ENCODE measurements around the gene FSCN2. TPM values are rescaled to one million over a fixed set of nuclear protein-coding genes. Genes with fewer than 3 reads are reported as not detected.
A peak's percentile ranks its signal among the peaks of the same experiment; 100 is the strongest.

The FSCN2 gene
- total RNA-seq, 1 donor from 2014 or later = 3.3 TPM

DNA sequence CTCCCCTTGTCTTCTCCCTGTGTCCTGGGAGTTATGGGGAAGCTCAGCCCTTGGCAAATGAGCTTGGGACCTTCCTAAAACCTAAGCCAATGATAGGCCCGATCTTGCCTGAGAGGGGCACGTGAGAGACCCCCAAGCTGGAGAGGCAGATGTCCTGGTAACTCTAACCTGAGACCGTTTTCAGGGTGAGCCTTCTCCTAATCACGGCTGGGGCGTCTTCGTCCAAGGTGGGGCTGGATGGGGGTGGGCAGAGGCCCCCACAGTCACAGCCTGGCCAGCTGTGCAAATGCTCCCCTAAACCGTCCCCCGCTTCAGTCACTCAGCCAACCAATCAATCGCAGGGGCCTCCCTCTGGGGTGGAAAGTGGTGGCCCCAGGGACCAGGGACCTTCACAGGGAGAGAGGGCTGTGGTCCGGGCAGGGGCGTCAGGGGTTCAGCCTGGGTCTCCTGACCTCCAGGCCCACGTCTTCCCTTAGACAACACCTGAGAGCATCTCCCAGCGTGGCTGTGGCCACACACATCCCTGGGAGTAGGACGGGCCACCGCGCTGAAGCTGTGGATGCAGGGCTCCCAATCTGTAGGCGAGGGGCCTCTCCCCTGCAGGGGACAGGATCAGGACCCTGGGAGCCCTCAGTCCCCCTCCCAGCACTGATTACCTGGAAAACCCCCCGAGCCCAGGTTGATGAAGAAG is 46.2 kb upstream of the FSCN2 start:
- peaks cover 7% of the 10 kb centered on the region for H3K27me3 ChIP-seq (ENCODE audit: low read depth)
- H3K9me3 ChIP-seq = no peaks in the 10 kb centered on the region
- TF ChIP-seq, protein P1, sequence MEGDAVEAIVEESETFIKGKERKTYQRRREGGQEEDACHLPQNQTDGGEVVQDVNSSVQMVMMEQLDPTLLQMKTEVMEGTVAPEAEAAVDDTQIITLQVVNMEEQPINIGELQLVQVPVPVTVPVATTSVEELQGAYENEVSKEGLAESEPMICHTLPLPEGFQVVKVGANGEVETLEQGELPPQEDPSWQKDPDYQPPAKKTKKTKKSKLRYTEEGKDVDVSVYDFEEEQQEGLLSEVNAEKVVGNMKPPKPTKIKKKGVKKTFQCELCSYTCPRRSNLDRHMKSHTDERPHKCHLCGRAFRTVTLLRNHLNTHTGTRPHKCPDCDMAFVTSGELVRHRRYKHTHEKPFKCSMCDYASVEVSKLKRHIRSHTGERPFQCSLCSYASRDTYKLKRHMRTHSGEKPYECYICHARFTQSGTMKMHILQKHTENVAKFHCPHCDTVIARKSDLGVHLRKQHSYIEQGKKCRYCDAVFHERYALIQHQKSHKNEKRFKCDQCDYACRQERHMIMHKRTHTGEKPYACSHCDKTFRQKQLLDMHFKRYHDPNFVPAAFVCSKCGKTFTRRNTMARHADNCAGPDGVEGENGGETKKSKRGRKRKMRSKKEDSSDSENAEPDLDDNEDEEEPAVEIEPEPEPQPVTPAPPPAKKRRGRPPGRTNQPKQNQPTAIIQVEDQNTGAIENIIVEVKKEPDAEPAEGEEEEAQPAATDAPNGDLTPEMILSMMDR (IDR thresholded peaks at IDR 0.05) = no peak
- intact Hi-C loops (cut with DNase I) = no loop called here
- no peak overlapping the region for H3K27ac ChIP-seq
- peaks cover 22% of the 10 kb centered on the region for H3K4me1 ChIP-seq
- H3K36me3 ChIP-seq = no peaks in the 10 kb centered on the region
- ATAC-seq (no peak), DNase-seq (no peak)
- H3K4me3 ChIP-seq = peak overlapping the region; percentile 50

DNA sequence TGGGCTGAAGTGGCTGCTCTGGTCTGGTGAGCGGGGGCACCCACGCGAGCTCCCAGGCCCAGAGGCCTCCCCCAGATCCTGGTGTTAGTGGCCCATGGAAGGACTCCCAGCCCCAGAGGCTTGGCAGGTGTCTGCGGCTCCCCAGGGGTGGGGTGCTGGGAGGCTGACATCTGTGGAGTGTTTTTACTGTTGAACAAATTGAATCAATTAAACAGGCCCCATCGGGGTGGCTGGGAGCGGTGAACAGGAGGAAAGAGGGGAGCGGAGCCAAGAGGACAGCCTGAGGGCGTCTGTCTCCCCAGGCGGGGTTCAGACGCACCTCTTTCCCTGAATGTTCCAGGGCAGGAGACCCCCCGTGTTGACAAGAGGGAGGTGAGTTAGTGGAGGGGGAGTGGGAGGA is 45.5 kb upstream of the FSCN2 start:
- Histone ChIP-seq H3K36me3 (no peaks in the 10 kb centered on the region), H3K4me3 (no peak overlapping the region), H3K27ac (no peak overlapping the region), H3K27me3 (ENCODE audit: low read depth) (peaks cover 7% of the 10 kb centered on the region), H3K4me1 (peaks cover 26% of the 10 kb centered on the region), H3K9me3 (no peaks in the 10 kb centered on the region)
- ATAC-seq (no peak), DNase-seq (no peak)
- intact Hi-C loops (cut with DNase I) = no loop called here
- TF ChIP-seq, protein P1 (IDR thresholded peaks at IDR 0.05) = no peak

DNA sequence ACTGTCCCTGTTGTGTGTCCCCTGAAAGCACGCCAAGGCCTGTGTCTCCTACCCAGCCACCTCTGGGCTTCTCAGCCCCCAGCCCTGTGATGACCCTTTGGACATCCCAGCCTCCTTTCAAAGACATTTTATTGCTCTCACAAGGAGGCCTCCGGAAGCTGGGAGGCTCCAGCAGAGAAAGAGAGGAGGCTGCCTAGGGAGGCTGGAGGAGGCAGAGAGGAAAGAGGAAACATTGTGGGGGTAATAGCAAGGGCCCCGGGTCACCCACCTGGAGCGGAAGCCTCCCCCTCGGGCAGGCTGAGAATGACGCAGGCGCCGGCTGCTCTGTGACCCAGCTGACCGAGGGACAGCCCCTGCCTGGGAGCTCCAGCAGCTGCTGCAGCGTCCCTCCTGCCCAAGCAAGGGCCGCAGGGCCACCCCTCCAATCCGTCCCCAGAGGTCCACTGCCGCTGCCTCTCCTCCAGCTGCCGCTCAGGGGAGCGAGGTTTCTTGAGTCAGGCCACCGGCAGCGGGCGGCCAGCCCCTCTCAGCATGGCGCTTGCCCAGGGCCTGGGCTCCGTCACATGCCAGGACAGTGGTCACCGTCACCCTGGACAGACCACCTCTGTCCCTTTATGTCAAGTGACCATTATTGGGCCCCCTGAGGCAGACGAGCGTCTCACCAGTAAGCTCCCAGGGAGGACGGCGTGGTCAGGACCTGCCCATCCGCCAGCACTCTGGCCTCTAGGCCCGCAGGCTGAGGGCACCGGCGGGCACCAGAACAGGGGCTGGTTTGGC is 44.9 kb upstream of the FSCN2 start:
- peaks cover 7% of the 10 kb centered on the region for H3K27me3 ChIP-seq (ENCODE audit: low read depth)
- no peaks in the 10 kb centered on the region for H3K36me3 ChIP-seq
- H3K27ac ChIP-seq = no peak overlapping the region
- TF ChIP-seq, protein P1 (IDR thresholded peaks at IDR 0.05) = no peak
- peak overlapping the region; percentile 51 for H3K4me3 ChIP-seq
- H3K9me3 ChIP-seq = no peaks in the 10 kb centered on the region
- H3K4me1 ChIP-seq = peaks cover 28% of the 10 kb centered on the region
- DNase-seq (no peak), ATAC-seq (no peak)
- intact Hi-C loops (cut with DNase I) = no loop called here

DNA sequence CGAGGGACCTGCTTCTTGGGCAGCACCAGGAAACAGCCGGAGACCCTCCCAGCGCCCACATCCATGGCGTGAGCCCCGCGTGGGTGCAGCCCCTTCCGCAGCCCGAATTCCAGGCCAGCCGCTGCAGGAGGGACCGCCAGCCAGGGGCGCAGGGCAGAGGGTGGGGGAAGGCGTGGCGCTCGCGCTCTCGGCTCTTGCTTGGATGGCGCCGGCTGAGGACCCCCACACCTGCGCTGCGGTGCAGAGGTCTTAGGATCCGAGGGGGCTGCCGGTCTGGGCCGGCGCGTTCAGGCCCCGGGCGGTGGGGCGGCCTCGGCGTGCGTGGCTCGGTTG is 44.3 kb upstream of the FSCN2 start:
- no peak for DNase-seq
- Histone ChIP-seq H3K27ac (no peak overlapping the region), H3K9me3 (no peaks in the 10 kb centered on the region), H3K27me3 (ENCODE audit: low read depth) (peaks cover 7% of the 10 kb centered on the region), H3K36me3 (no peaks in the 10 kb centered on the region), H3K4me3 (peak overlapping the region; percentile 51), H3K4me1 (peaks cover 34% of the 10 kb centered on the region)
- intact Hi-C loops (cut with DNase I) = no loop called here
- TF ChIP-seq, protein P1 (IDR thresholded peaks at IDR 0.05) = no peak
- ATAC-seq = no peak

DNA sequence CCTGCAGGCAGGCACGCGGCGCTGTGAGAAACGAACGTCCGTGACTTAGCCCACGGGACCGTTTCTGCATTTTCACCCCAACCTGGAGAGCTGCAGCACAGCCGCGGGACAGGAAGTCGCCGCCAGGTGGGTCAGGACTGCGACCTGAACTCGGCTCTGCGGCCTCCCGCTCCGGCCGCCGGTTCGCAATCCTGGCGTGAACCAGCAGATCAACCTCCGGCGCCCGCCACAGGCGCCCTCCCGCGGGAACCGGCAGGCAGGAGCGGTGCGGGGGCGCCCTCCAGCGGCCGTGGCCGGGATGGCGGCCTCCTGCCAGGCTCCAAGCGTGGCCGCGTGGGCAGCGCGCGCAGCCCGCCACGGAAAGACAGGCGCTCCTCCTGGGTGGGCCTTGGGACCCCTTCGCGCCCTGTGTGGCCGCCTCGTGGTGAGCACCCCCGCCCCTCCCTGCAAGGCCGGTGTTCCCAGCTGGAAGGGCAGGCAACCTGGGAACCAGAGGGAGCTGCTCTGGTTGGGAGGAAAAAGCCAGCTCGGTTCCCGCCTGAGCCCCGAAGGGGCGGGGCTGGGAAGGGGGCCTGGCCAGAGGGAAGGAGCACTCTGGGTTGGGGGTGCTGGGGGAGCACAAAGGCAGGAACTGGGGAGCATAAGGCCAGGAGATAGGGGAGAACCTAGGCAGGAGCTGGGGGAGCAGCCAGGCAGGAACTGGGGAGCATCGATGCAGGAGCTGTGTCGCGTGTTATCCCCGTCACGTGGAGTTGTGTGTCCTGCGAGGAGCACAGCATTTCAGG is 43.8 kb upstream of the FSCN2 start:
- Histone ChIP-seq H3K4me1 (peaks cover 34% of the 10 kb centered on the region), H3K27me3 (ENCODE audit: low read depth) (peaks cover 7% of the 10 kb centered on the region), H3K27ac (no peak overlapping the region), H3K9me3 (no peaks in the 10 kb centered on the region), H3K4me3 (peak overlapping the region; percentile 51), H3K36me3 (no peaks in the 10 kb centered on the region)
- intact Hi-C loops (cut with DNase I) = no loop called here
- ATAC-seq (peak; percentile 78 to 91), DNase-seq (peak; percentile 94)
- TF ChIP-seq, protein P1 (IDR thresholded peaks at IDR 0.05) = peak; percentile 99
